ENCODE measurements around the gene UST.

Gene UST

GRCh38 chr6:148746363-148747144 is at the start of gene UST:
TSS of gene UST (plus strand) at chr6:148747030. CDS start at chr6:148747431, 401 bp downstream.
- peak; percentile 46 for DNase-seq

GRCh38 chr6:148697895-148698440 is 48.9 kb upstream of the UST start:
- DNase-seq, result no peak

GRCh38 chr6:148698671-148699180 is 48.1 kb upstream of the UST start:
- DNase-seq, result no peak

- DNase-seq, result no peak
Measured at GRCh38 chr6:148700047-148700715, 46.6 kb upstream of the UST start.

DNA sequence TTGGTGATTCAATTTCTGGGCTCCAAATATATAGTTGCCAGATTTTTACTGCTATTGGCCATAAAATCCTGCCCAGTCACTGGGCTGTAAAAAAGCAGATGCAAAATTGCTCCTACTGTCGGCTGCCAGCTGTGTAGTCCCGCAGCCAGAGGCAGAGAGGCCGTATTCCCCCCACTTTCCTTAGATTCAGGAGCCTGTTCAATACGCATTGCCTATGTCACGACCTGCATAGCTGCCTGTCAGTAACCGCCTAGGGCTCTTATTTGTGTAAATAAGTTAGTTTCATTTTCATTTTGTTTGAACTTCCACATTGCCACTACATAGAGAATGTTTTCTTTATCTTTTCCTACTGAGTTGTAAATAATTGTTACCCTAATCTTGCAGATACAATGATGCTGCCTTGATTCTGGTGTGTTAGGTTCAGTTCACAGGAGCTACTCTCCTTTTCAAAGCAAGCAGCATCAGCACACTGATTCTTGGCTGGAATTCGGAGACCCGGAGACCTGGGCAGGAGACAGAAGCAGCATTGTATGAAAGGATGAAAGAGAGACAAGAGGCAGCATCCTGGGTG is 46.0 kb upstream of the UST start:
- peak; percentile 4 for DNase-seq

GRCh38 chr6:148701375-148701774 is 45.5 kb upstream of the UST start:
- no peak for DNase-seq

- no peak for DNase-seq
Measured at GRCh38 chr6:148703900-148704299, 42.9 kb upstream of the UST start.

- no peak for DNase-seq
Measured at GRCh38 chr6:148704400-148705246, 42.2 kb upstream of the UST start.

DNA sequence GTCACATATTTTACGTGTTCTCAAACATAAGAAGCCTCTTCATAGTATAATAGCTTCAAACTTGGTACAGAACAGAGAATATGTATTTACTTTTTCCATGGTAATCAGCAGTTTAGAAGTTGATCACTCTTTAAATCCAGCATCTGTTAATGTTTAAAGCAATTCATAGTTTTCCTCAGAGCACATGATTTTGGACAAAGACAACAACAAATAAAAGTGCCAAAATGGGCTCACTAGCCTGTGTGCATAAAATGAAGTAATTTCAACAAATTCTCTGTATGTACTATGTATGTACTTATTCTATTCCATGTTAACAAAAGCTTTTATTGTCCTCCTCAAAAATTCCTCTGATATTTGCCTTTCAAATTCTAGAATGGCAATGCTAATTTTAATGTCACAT is 38.1 kb upstream of the UST start:
- no peak for DNase-seq

DNA sequence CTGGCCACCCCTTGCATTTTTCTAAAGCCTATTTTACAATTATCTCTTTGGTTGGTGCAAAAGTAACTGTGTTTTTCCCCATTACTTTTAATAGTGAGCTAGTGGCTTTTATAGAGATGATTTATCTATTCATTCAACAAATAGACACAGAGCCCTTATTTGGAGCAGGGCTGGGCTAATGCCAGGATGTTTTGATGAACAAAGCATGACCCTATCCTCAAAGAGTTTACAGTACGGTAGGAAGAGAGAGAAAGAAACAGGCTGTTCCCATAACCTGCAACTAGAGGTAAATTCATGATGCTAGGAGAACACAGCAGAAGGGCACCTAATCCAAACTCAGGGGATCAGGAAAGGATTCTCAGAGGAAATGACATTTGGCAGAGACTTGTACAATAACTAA is 37.3 kb upstream of the UST start:
- DNase-seq, result no peak

GRCh38 chr6:148711833-148712654 is 34.8 kb upstream of the UST start:
- no peak for DNase-seq

DNA sequence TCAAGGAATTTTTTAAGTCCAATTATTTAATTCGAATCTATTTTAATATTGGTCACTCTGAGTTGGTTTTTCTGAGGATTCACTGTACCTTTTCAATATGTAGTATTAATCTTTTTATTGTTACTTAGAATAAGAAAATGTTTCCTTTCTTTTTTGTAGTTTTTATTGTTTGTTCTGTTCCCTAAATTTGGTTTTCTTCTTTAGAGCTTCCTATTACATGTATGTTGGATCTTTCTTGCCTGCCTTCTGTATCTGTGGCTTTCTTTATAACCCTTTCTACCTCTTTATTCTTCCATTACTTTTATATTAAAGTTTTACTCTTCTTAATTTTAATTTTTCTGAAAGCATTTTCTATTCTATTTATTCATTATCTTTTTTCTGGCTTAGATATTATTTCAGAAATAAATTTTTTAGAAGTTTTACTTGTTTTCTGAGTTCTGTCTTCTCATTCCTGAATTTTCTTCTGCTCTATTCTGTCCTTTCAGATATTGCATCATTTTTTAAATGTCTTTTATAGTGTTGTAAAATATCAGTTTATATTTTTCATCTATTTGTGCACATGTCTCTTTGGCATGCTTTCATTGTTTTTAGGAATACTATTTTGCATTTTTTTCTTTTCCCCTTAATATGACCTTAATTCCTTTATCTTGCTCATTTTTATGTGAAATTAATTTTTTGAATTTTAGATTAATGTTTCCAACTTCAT is 33.6 kb upstream of the UST start:
- no peak for DNase-seq

- DNase-seq, result no peak
Measured at GRCh38 chr6:148713921-148714320, 32.9 kb upstream of the UST start.

- DNase-seq, result no peak
Measured at GRCh38 chr6:148716811-148717210, 30.0 kb upstream of the UST start.

GRCh38 chr6:148720406-148720805 is 26.4 kb upstream of the UST start:
- DNase-seq, result no peak

GRCh38 chr6:148720897-148721296 is 25.9 kb upstream of the UST start:
- DNase-seq, result no peak

GRCh38 chr6:148723484-148723883 is 23.3 kb upstream of the UST start:
- DNase-seq, result no peak

DNA sequence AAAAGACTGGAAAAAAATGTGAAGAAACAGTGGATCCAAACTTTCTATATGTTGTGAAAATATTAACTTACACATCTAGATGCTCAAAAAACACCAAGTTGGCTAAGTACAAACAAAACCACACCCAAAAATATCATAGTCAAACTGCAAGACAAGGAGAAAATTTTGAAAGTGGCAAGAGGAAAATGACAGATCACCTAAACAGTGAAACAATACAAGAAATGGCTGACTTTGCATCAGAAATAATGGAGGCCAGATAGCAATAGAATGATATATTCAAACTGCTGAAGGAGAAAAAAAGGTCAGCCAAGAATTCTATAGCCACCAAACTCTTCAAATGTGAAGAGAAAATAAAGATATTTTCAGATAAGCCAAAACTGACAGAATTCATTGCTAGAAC is 22.4 kb upstream of the UST start:
- DNase-seq, result no peak

DNA sequence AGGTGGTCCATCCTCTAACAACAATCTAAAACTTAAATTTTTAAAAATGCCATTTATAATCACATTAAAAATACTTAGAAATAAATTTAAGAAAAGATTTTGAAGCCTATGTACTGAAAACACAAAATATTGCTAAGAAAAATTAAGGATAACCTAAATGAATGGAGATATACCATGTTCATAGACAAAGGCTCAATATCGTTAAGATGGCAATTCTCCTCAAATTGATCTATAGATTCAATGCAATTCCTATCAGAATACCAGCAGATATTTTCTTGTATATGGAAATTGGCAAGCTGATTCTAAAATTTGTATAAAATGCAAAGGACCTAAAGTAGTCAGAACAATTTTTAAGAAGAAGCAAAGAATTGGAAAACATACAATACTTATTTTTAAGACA is 19.7 kb upstream of the UST start:
- no peak for DNase-seq

DNA sequence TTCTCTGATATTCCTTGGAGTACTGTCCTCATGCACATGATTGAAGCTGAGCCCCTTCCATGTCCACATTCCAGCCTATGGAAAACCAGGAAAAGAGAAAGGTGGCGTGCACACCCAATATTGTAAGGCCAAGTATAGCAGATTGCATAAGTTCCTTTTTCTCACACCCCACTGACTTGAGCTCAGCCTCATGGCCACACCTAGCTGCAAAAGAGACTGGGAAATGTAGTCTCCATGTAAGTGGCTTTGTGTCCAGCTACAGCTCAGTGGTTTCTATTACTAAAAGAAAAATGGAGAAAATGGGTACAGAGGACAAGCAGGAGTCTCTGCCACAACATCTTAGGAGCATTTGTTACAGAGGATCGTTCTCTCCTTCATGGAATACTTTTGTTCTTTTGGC is 10.8 kb upstream of the UST start:
- no peak for DNase-seq

GRCh38 chr6:148736774-148737412 is 9.9 kb upstream of the UST start:
- DNase-seq, result no peak
